ENCODE results near the gene DUSP1. TPM values are rescaled to one million over a fixed set of nuclear protein-coding genes. Genes with fewer than 3 reads are reported as not detected.
A peak's percentile ranks its signal among the peaks of the same experiment; 100 is the strongest.

DUSP1 gene
- total and polyA plus RNA-seq, 2 experiments from 2014 or later, result 547 to 583 TPM

GRCh38 chr5:172806897-172807672 is 36.1 kb upstream of the DUSP1 start:
- H4K20me1 ChIP-seq (ENCODE audit: insufficient read depth, poor library complexity, severe bottlenecking), result no peaks in the 10 kb centered on the region
- no peak overlapping the region for H3K4me3 ChIP-seq
- peak overlapping the region; percentile 72 for H3K4me2 ChIP-seq
- no peaks in the 10 kb centered on the region for H3K27me3 ChIP-seq
- H3K9me2 ChIP-seq (replicated peaks; ENCODE audit: insufficient read depth), result no peaks in the 10 kb centered on the region
- peaks cover 9% of the 10 kb centered on the region for H3K4me1 ChIP-seq (ENCODE audit: insufficient read depth)
- no peaks in the 10 kb centered on the region for H3K79me2 ChIP-seq
- peak overlapping the region; percentile 67 for H2AFZ ChIP-seq
- peak; percentile 93 for DNase-seq (ENCODE audit: low spot score)
- no peak for TF ChIP-seq EZH2 (IDR thresholded peaks at IDR 0.05; ENCODE audit: borderline replicate concordance)
- no peak for TF ChIP-seq EZH2phosphoT487 (IDR thresholded peaks at IDR 0.05; ENCODE audit: low read depth, severe bottlenecking, unreplicated experiment)
- TF ChIP-seq CTCF (IDR thresholded peaks at IDR 0.05; ENCODE audit: poor library complexity), result no peak
- peak overlapping the region; percentile 97 for H3K27ac ChIP-seq
- H3K36me3 ChIP-seq (replicated peaks; ENCODE audit: insufficient read depth, low read depth), result no peaks in the 10 kb centered on the region
- WGBS (ENCODE audit: low lambda C conversion rate, missing lambda C conversion rate), result 54% methylated on average over 24 of the region's 24 CpGs
- H3K9me3 ChIP-seq (ENCODE audit: low read depth), result no peaks in the 10 kb centered on the region

- Histone ChIP-seq H3K27ac (no peak overlapping the region), H3K9me2 (replicated peaks; ENCODE audit: insufficient read depth) (no peaks in the 10 kb centered on the region), H3K79me2 (no peaks in the 10 kb centered on the region), H3K36me3 (replicated peaks; ENCODE audit: insufficient read depth, low read depth) (no peaks in the 10 kb centered on the region), H4K20me1 (ENCODE audit: insufficient read depth, poor library complexity, severe bottlenecking) (no peaks in the 10 kb centered on the region), H3K27me3 (no peaks in the 10 kb centered on the region), H3K4me2 (no peak overlapping the region), H3K4me1 (ENCODE audit: insufficient read depth) (peaks cover 9% of the 10 kb centered on the region), H3K4me3 (no peak overlapping the region), H2AFZ (no peak overlapping the region), H3K9me3 (ENCODE audit: low read depth) (no peaks in the 10 kb centered on the region)
- WGBS (ENCODE audit: low lambda C conversion rate, missing lambda C conversion rate), result 93% methylated on average over 9 of the region's 9 CpGs
- no peak for TF ChIP-seq EZH2phosphoT487 (IDR thresholded peaks at IDR 0.05; ENCODE audit: low read depth, severe bottlenecking, unreplicated experiment)
- no peak for DNase-seq (ENCODE audit: low spot score)
Observed at GRCh38 chr5:172805736-172806255, 34.8 kb upstream of the DUSP1 start.

- peaks cover 9% of the 10 kb centered on the region for H3K4me1 ChIP-seq (ENCODE audit: insufficient read depth)
- TF ChIP-seq CTCF (IDR thresholded peaks at IDR 0.05; ENCODE audit: poor library complexity) (no peak), EZH2phosphoT487 (IDR thresholded peaks at IDR 0.05; ENCODE audit: low read depth, severe bottlenecking, unreplicated experiment) (no peak)
- no peak overlapping the region for H3K4me3 ChIP-seq
- no peaks in the 10 kb centered on the region for H3K9me2 ChIP-seq (replicated peaks; ENCODE audit: insufficient read depth)
- H4K20me1 ChIP-seq (ENCODE audit: insufficient read depth, poor library complexity, severe bottlenecking), result no peaks in the 10 kb centered on the region
- no peaks in the 10 kb centered on the region for H3K27me3 ChIP-seq
- H3K79me2 ChIP-seq, result no peaks in the 10 kb centered on the region
- no peak overlapping the region for H3K4me2 ChIP-seq
- no peak for DNase-seq (ENCODE audit: low spot score)
- H3K27ac ChIP-seq, result no peak overlapping the region
- no peak overlapping the region for H2AFZ ChIP-seq
- WGBS (ENCODE audit: low lambda C conversion rate, missing lambda C conversion rate), result 77% methylated on average over 2 of the region's 3 CpGs
- no peaks in the 10 kb centered on the region for H3K9me3 ChIP-seq (ENCODE audit: low read depth)
- no peaks in the 10 kb centered on the region for H3K36me3 ChIP-seq (replicated peaks; ENCODE audit: insufficient read depth, low read depth)
Observed at GRCh38 chr5:172805018-172805683, 34.2 kb upstream of the DUSP1 start.

- DNase-seq (ENCODE audit: low spot score), result no peak
- no peak for TF ChIP-seq EZH2 (IDR thresholded peaks at IDR 0.05; ENCODE audit: borderline replicate concordance)
- no peak for TF ChIP-seq CTCF (IDR thresholded peaks at IDR 0.05; ENCODE audit: poor library complexity)
- Histone ChIP-seq H4K20me1 (ENCODE audit: insufficient read depth, poor library complexity, severe bottlenecking) (no peaks in the 10 kb centered on the region), H3K9me2 (replicated peaks; ENCODE audit: insufficient read depth) (no peaks in the 10 kb centered on the region), H3K36me3 (replicated peaks; ENCODE audit: insufficient read depth, low read depth) (no peaks in the 10 kb centered on the region), H2AFZ (no peak overlapping the region), H3K4me1 (ENCODE audit: insufficient read depth) (peaks cover 6% of the 10 kb centered on the region), H3K9me3 (ENCODE audit: low read depth) (no peaks in the 10 kb centered on the region), H3K27me3 (no peaks in the 10 kb centered on the region), H3K27ac (no peak overlapping the region), H3K4me2 (no peak overlapping the region), H3K4me3 (no peak overlapping the region), H3K79me2 (no peaks in the 10 kb centered on the region)
- WGBS (ENCODE audit: low lambda C conversion rate, missing lambda C conversion rate), result 79% methylated on average over 4 of the region's 4 CpGs
Observed at GRCh38 chr5:172802567-172803176, 31.7 kb upstream of the DUSP1 start.

Data from hepatocyte (in vitro differentiated cells).